Gastrocnemius medialis (tissue), 4 donors: ENCODE results near the gene SLC2A4. TPM values are rescaled to one million over a fixed set of nuclear protein-coding genes. Genes with fewer than 3 reads are reported as not detected.

Source experiments
- ATAC-seq, 2 donors: fragments of 150-250 bp; one replicate each; pipeline ENCODE4 v1.9.1; 2016
- DNase-seq, 2 donors: peaks; one replicate each; pipeline ENCODE4 v3.0.0-alpha.2; 2019
- H3K27ac ChIP-seq, 4 donors: fragments of 200-600 bp; sonication (generic); 1 replicate in 1 of 4; 2 replicates in 3 of 4; pipeline ENCODE4 v1.5.1; 2016 to 2018; ENCODE audit warnings: mild to moderate bottlenecking in 2 of 4, moderate library complexity in 1 of 4
- H3K27me3 ChIP-seq, 3 donors: fragments of 200-600 bp; sonication (generic) in 2 of 3; 1 replicate in 1 of 3; 2 replicates in 2 of 3; pipeline versions ENCODE4 v1.5.1 to v1.6.0; 2016 to 2019; ENCODE audit warnings: mild to moderate bottlenecking in 1 of 3, moderate library complexity in 1 of 3
- H3K36me3 ChIP-seq, 2 donors: fragments of 200-600 bp; sonication (generic) in 1 of 2; one replicate each; pipeline ENCODE4 v1.5.1; 2017 to 2018
- H3K4me1 ChIP-seq, 2 donors: fragments of 200-600 bp; sonication (generic) in 1 of 2; one replicate each; pipeline ENCODE4 v1.5.1; 2016 to 2017; ENCODE audit warnings: mild to moderate bottlenecking in 2 of 2
- H3K4me3 ChIP-seq, 4 donors: fragments of 200-600 bp; sonication (generic) in 3 of 4; 1 replicate in 1 of 4; 2 replicates in 3 of 4; pipeline ENCODE4 v1.5.1; 2016 to 2019; ENCODE audit warnings: mild to moderate bottlenecking in 2 of 4
- H3K9me3 ChIP-seq, 3 donors: fragments of 200-600 bp; sonication (generic) in 2 of 3; 1 replicate in 1 of 3; 2 replicates in 2 of 3; pipeline ENCODE4 v1.5.1; 2016 to 2019
- CTCF ChIP-seq, 5 experiments: fragments of 450-650 bp in 3 of 5; fragments of 200-600 bp in 2 of 5; sonication (generic) in 2 of 5; IDR thresholded peaks in 4 of 5; conservative IDR thresholded peaks in 1 of 5; 1 replicate in 4 of 5; 2 replicates in 1 of 5; pipeline ENCODE4 v1.5.1; 2016 to 2019; ENCODE audit warnings: antibody characterized with exemption in 5 of 5, mild to moderate bottlenecking in 3 of 5, moderate library complexity in 3 of 5
- POLR2A ChIP-seq, 2 donors: fragments of 450-650 bp; IDR thresholded peaks; one replicate each; pipeline ENCODE4 v1.6.1; 2017; ENCODE audit warnings: antibody characterized with exemption in 2 of 2, mild to moderate bottlenecking in 2 of 2, moderate library complexity in 2 of 2
- in situ Hi-C, 4 donors: fragments of 200-750 bp; cut with MboI; loops; one replicate each; pipeline versions ENCODE4 v1.15.0 to v1.8.0; 2017; ENCODE audit warnings: low sequenced_read_pairs in 4 of 4
- intact Hi-C: fragments of 100-400 bp; cut with DNase I; formaldehyde crosslinking; loops from one replicate; pipeline ENCODE4 v1.15.1; 2023; ENCODE audit warnings: low total_unique reads
- total RNA-seq, 4 donors: library from RNA; depleted of rRNA; stranded (reverse); fragments of >200 nt; gene quantifications; one replicate each; pipeline versions ENCODE4 v1.1.0 to v1.2.3, GENCODE V29; 2016

Gene SLC2A4
- total RNA-seq, 4 donors from 2014 or later, result 148 to 310 (median 227) TPM

GRCh38 chr17:7327056-7327455 is 45.5 kb downstream of the SLC2A4 start:
- no peak for TF ChIP-seq POLR2A (IDR thresholded peaks at IDR 0.05)
- TF ChIP-seq CTCF (IDR thresholded peaks at IDR 0.05 in 4 of 5, conservative IDR thresholded peaks at IDR 0.05 in 1 of 5), result no peak
- intact Hi-C loops, result loop anchor here (5.0 kb wide), 1 partner anchor 235 kb away; the partner anchor contains the start of gene SENP3
- no peaks in the 10 kb centered on the region for H3K9me3 ChIP-seq
- H3K27ac ChIP-seq, result no peak overlapping the region
- H3K4me1 ChIP-seq, result peaks cover 15 to 24% of the 10 kb centered on the region in 2 donors
- H3K27me3 ChIP-seq, result no peaks in the 10 kb centered on the region
- in situ Hi-C loops, result loop anchor here in 1 of 4 donors (25.0 kb wide), 1 partner anchor 290 kb away; the partner anchor contains the start of genes SLC16A11 and SLC16A13
- no peak for DNase-seq
- peaks cover 0 to 41% of the 10 kb centered on the region in 2 donors for H3K36me3 ChIP-seq
- no peak overlapping the region for H3K4me3 ChIP-seq
- no peak for ATAC-seq

- H3K36me3 ChIP-seq, result peaks cover 0 to 36% of the 10 kb centered on the region in 2 donors
- in situ Hi-C loops, result loop anchor here in 1 of 4 donors (25.0 kb wide), 1 partner anchor 290 kb away; the partner anchor contains the start of genes SLC16A11 and SLC16A13
- no peaks in the 10 kb centered on the region for H3K27me3 ChIP-seq
- intact Hi-C loops, result loop anchor here (5.0 kb wide), 1 partner anchor 235 kb away; the partner anchor contains the start of gene SENP3
- H3K4me1 ChIP-seq, result peaks cover 15 to 24% of the 10 kb centered on the region in 2 donors
- H3K4me3 ChIP-seq, result no peak overlapping the region
- no peak for TF ChIP-seq POLR2A (IDR thresholded peaks at IDR 0.05)
- TF ChIP-seq CTCF (IDR thresholded peaks at IDR 0.05 in 4 of 5, conservative IDR thresholded peaks at IDR 0.05 in 1 of 5), result no peak
- DNase-seq (no peak), ATAC-seq (no peak)
- H3K9me3 ChIP-seq, result no peaks in the 10 kb centered on the region
- no peak overlapping the region for H3K27ac ChIP-seq
Observed at GRCh38 chr17:7327501-7327900, 46.0 kb downstream of the SLC2A4 start.

- DNase-seq, result no peak
- no peak for ATAC-seq
- H3K4me1 ChIP-seq, result peaks cover 15 to 24% of the 10 kb centered on the region in 2 donors
- H3K27me3 ChIP-seq, result no peaks in the 10 kb centered on the region
- TF ChIP-seq POLR2A (IDR thresholded peaks at IDR 0.05) (no peak), CTCF (IDR thresholded peaks at IDR 0.05 in 4 of 5, conservative IDR thresholded peaks at IDR 0.05 in 1 of 5) (no peak)
- intact Hi-C loops (loop anchor here (5.0 kb wide), 1 partner anchor 234 kb away; the partner anchor contains the start of gene SENP3), in situ Hi-C loops (loop anchor here in 1 of 4 donors (25.0 kb wide), 1 partner anchor 291 kb away; the partner anchor contains the start of genes SLC16A11 and SLC16A13)
- H3K4me3 ChIP-seq, result peak overlapping the region; percentile 78 to 99 (median 93)
- H3K27ac ChIP-seq, result peak overlapping the region; percentile 94 to 99 (median 96)
- no peaks in the 10 kb centered on the region for H3K9me3 ChIP-seq
- H3K36me3 ChIP-seq, result peaks cover 0 to 31% of the 10 kb centered on the region in 2 donors
Observed at GRCh38 chr17:7328009-7328408, 46.5 kb downstream of the SLC2A4 start.

- H3K4me1 ChIP-seq, result peaks cover 15 to 24% of the 10 kb centered on the region in 2 donors
- H3K27ac ChIP-seq, result peak within 1 kb of the TSS; percentile 94 to 99 (median 96)
- DNase-seq (no peak), ATAC-seq (peak; percentile 14 to 21)
- H3K27me3 ChIP-seq, result no peaks in the 10 kb centered on the region
- intact Hi-C loops (loop anchor here (1.0 to 5.0 kb wide), 3 partner anchors 21 to 233 kb away; partner anchors contain the start of genes EIF5A and SENP3), in situ Hi-C loops (loop anchor here in 1 of 4 donors (25.0 kb wide), 1 partner anchor 292 kb away; the partner anchor contains the start of genes SLC16A11 and SLC16A13)
- H3K4me3 ChIP-seq, result peak within 1 kb of the TSS; percentile 78 to 99 (median 93)
- H3K9me3 ChIP-seq, result no peaks in the 10 kb centered on the region
- H3K36me3 ChIP-seq, result peaks cover 0 to 22% of the 10 kb centered on the region in 2 donors
- TF ChIP-seq CTCF (IDR thresholded peaks at IDR 0.05 in 4 of 5, conservative IDR thresholded peaks at IDR 0.05 in 1 of 5) (no peak), POLR2A (IDR thresholded peaks at IDR 0.05) (no peak)
Observed at GRCh38 chr17:7328840-7329373, 47.4 kb downstream of the SLC2A4 start, which contains the start of gene NEURL4. NEURL4 (minus strand) TSS chr17:7329335; CDS start chr17:7329312, 23 bp downstream.
